HEK293 (cell line): ENCODE results near the gene EFNA2.

Experiments
- GLI4 ChIP-seq: fragments of 450-650 bp; formaldehyde crosslinking; IDR thresholded peaks from 2 replicates; pipeline ENCODE4 v1.5.1; 2016; ENCODE audit warnings: missing biosample characterization, missing genetic modification characterization
- KLF1 ChIP-seq: fragments of 450-650 bp; formaldehyde crosslinking; IDR thresholded peaks from 2 replicates; pipeline ENCODE4 v1.5.1; 2016; ENCODE audit warnings: missing biosample characterization, missing genetic modification characterization
- KLF16 ChIP-seq: fragments of 450-650 bp; formaldehyde crosslinking; IDR thresholded peaks from 2 replicates; pipeline ENCODE4 v1.5.1; 2017; ENCODE audit warnings: missing biosample characterization, missing genetic modification characterization
- MZF1 ChIP-seq: fragments of 450-650 bp; formaldehyde crosslinking; IDR thresholded peaks from 2 replicates; pipeline ENCODE4 v1.5.1; 2017; ENCODE audit warnings: missing biosample characterization, missing genetic modification characterization, borderline replicate concordance
- SCRT1 ChIP-seq: fragments of 450-650 bp; formaldehyde crosslinking; IDR thresholded peaks from 2 replicates; pipeline ENCODE4 v1.5.1; 2016; ENCODE audit warnings: missing biosample characterization, missing genetic modification characterization, borderline replicate concordance
- TRIM28 ChIP-seq: IDR thresholded peaks from 2 replicates; pipeline ENCODE4 v1.6.1; 2011; ENCODE audit warnings: low read length, control low read depth, borderline replicate concordance
- ZNF114 ChIP-seq: fragments of 450-650 bp; formaldehyde crosslinking; IDR thresholded peaks from 2 replicates; pipeline ENCODE4 v1.5.0; 2017; ENCODE audit warnings: missing biosample characterization, missing genetic modification characterization
- ZNF140 ChIP-seq: fragments of 450-650 bp; formaldehyde crosslinking; IDR thresholded peaks from 2 replicates; pipeline ENCODE4 v1.5.1; 2016; ENCODE audit warnings: missing biosample characterization, missing genetic modification characterization
- ZNF155 ChIP-seq: fragments of 450-650 bp; formaldehyde crosslinking; IDR thresholded peaks from 2 replicates; pipeline ENCODE4 v1.5.1; 2016; ENCODE audit warnings: missing biosample characterization, missing genetic modification characterization
- ZNF221 ChIP-seq: fragments of 450-650 bp; formaldehyde crosslinking; IDR thresholded peaks from 2 replicates; pipeline ENCODE4 v1.5.1; 2017; ENCODE audit warnings: missing biosample characterization, missing genetic modification characterization, borderline replicate concordance
- ZNF335 ChIP-seq: fragments of 450-650 bp; formaldehyde crosslinking; conservative IDR thresholded peaks from 2 replicates; pipeline ENCODE4 v1.5.1; 2016; ENCODE audit warnings: missing biosample characterization, missing genetic modification characterization
- ZNF341 ChIP-seq: fragments of 450-650 bp; formaldehyde crosslinking; IDR thresholded peaks from 2 replicates; pipeline ENCODE4; 2016; ENCODE audit warnings: low read depth, missing biosample characterization, missing genetic modification characterization
- ZNF423 ChIP-seq: fragments of 450-650 bp; formaldehyde crosslinking; IDR thresholded peaks from 2 replicates; pipeline ENCODE4 v1.5.1; 2016; ENCODE audit warnings: missing biosample characterization, missing genetic modification characterization
- ZNF530 ChIP-seq: fragments of 450-650 bp; formaldehyde crosslinking; IDR thresholded peaks from 2 replicates; pipeline ENCODE4 v1.5.1; 2016; ENCODE audit warnings: low read depth, missing biosample characterization, missing genetic modification characterization
- ZNF558 ChIP-seq: fragments of 450-650 bp; formaldehyde crosslinking; IDR thresholded peaks from 2 replicates; pipeline ENCODE4 v1.5.1; 2016; ENCODE audit warnings: missing biosample characterization, missing genetic modification characterization
- ZNF560 ChIP-seq: fragments of 450-650 bp; formaldehyde crosslinking; IDR thresholded peaks from 2 replicates; pipeline ENCODE4 v1.5.1; 2017; ENCODE audit warnings: missing biosample characterization, missing genetic modification characterization, borderline replicate concordance
- ZNF561 ChIP-seq: fragments of 450-650 bp; IDR thresholded peaks from 2 replicates; pipeline ENCODE4 v1.5.1; 2018; ENCODE audit warnings: missing biosample characterization, missing genetic modification characterization, borderline replicate concordance
- ZNF585B ChIP-seq: fragments of 450-650 bp; formaldehyde crosslinking; IDR thresholded peaks from 2 replicates; pipeline ENCODE4 v1.5.1; 2016; ENCODE audit warnings: missing biosample characterization, missing genetic modification characterization
- ZNF600 ChIP-seq: fragments of 450-650 bp; formaldehyde crosslinking; IDR thresholded peaks from 2 replicates; pipeline ENCODE4 v1.5.1; 2016; ENCODE audit warnings: missing biosample characterization, missing genetic modification characterization
- ZNF670 ChIP-seq: fragments of 450-650 bp; formaldehyde crosslinking; IDR thresholded peaks from 2 replicates; pipeline ENCODE4 v1.5.1; 2016; ENCODE audit warnings: missing biosample characterization, missing genetic modification characterization, low read depth
- ZNF701 ChIP-seq: fragments of 450-650 bp; formaldehyde crosslinking; IDR thresholded peaks from 2 replicates; pipeline ENCODE4 v1.5.1; 2016; ENCODE audit warnings: missing biosample characterization, missing genetic modification characterization
- ZNF768 ChIP-seq: fragments of 450-650 bp; formaldehyde crosslinking; IDR thresholded peaks from 2 replicates; pipeline ENCODE4 v1.5.1; 2018; ENCODE audit warnings: missing biosample characterization, mild to moderate bottlenecking, missing genetic modification characterization
- TF ChIP-seq, protein P1 (sequence below): fragments of 450-650 bp; formaldehyde crosslinking; IDR thresholded peaks from 2 replicates; pipeline ENCODE4 v1.5.1; 2016; ENCODE audit warnings: missing biosample characterization, missing genetic modification characterization
- TF ChIP-seq, protein P2 (sequence below): fragments of 450-650 bp; formaldehyde crosslinking; IDR thresholded peaks from 2 replicates; pipeline ENCODE4 v1.5.1; 2016; ENCODE audit warnings: missing biosample characterization, missing genetic modification characterization
- TF ChIP-seq, protein P3 (sequence below): fragments of 450-650 bp; formaldehyde crosslinking; IDR thresholded peaks from 2 replicates; pipeline ENCODE4 v1.5.1; 2016; ENCODE audit warnings: missing biosample characterization, missing genetic modification characterization
- TF ChIP-seq, protein P4 (sequence below): fragments of 450-650 bp; formaldehyde crosslinking; IDR thresholded peaks from 2 replicates; pipeline ENCODE4 v1.5.1; 2016; ENCODE audit warnings: missing biosample characterization, missing genetic modification characterization
- TF ChIP-seq, protein P5 (sequence below): fragments of 450-650 bp; formaldehyde crosslinking; IDR thresholded peaks from 2 replicates; pipeline ENCODE4 v1.5.0; 2017; ENCODE audit warnings: missing biosample characterization, missing genetic modification characterization, borderline replicate concordance
- TF ChIP-seq, protein P6 (sequence below): fragments of 450-650 bp; formaldehyde crosslinking; IDR thresholded peaks from 2 replicates; pipeline ENCODE4 v1.5.1; 2017; ENCODE audit warnings: missing biosample characterization, mild to moderate bottlenecking, missing genetic modification characterization, moderate library complexity

EFNA2 gene

DNA sequence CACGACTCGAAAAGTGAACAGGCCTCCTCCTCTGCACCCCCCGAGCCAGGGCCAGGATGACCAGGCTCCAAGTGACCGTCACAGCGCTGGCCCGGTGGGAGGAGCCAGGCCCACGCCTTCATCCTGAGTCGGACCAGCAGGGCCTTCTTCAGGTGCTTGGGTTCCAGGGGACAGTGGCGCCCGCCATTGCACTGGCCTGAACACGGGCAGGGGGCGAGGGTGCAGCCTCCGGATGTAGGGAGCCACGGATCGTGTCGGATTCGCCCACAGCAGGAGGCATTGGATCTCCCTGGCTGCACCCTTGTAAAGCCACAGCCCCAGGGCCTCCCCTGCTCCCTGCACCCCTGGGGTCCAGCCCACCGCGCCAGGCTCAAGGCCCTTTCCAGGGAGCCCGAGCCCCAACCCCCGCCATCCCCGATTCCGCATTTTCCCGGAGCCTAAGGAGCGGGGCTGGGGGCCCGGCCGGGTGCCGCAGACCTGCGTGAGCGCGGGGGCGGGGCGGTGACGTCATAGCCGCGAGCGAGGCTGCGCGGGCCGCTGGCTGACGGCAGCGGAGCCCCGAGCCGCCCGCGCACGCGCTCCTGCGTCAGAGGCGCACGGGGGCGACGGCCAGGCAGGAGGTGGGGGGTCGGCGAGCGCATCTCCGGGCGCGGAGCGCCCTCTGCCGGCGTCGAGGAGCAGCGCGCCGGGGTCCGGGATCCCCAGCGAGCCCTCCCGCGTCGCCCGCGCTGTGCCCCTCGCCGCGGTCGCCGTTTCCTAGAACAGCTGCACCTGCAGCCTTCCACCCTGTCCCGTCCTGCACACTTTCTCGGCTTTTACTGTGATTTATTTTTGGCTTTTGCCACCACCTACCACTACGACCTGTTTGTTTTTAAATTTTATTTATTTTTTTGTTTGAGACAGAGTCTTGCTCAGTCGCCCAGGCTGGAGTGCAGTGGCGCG lies 45.6 kb upstream of the EFNA2 start (continued):
- TF ChIP-seq, protein P1, sequence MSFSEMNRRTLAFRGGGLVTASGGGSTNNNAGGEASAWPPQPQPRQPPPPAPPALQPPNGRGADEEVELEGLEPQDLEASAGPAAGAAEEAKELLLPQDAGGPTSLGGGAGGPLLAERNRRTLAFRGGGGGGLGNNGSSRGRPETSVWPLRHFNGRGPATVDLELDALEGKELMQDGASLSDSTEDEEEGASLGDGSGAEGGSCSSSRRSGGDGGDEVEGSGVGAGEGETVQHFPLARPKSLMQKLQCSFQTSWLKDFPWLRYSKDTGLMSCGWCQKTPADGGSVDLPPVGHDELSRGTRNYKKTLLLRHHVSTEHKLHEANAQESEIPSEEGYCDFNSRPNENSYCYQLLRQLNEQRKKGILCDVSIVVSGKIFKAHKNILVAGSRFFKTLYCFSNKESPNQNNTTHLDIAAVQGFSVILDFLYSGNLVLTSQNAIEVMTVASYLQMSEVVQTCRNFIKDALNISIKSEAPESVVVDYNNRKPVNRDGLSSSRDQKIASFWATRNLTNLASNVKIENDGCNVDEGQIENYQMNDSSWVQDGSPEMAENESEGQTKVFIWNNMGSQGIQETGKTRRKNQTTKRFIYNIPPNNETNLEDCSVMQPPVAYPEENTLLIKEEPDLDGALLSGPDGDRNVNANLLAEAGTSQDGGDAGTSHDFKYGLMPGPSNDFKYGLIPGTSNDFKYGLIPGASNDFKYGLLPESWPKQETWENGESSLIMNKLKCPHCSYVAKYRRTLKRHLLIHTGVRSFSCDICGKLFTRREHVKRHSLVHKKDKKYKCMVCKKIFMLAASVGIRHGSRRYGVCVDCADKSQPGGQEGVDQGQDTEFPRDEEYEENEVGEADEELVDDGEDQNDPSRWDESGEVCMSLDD: peak; percentile 93
- TF ChIP-seq ZNF423 (peak; percentile 69), ZNF768 (tag by site-specific recombination) (no peak), ZNF558 (tag by site-specific recombination) (no peak), ZNF561 (peak; percentile 85; the same call in 1 of the 2 replicates), TRIM28 (no peak), ZNF140 (tag by site-specific recombination) (no peak), ZNF114 (tag by site-specific recombination) (no peak), ZNF530 (tag by site-specific recombination) (no peak), KLF1 (0 out of 2 replicates have a peak, but pooled peaks have one; percentile 26), SCRT1 (tag by site-specific recombination) (no peak), ZNF341 (tag by site-specific recombination) (peak; percentile 93), MZF1 (tag by site-specific recombination) (no peak), KLF16 (no peak), ZNF670 (no peak), ZNF560 (tag by site-specific recombination) (no peak), ZNF155 (tag by site-specific recombination) (no peak), GLI4 (tag by site-specific recombination) (no peak), ZNF335 (tag by site-specific recombination) (peak; percentile 75), ZNF585B (tag by site-specific recombination) (no peak), ZNF221 (no peak), ZNF600 (tag by site-specific recombination) (peak; percentile 79), ZNF701 (no peak)
- TF ChIP-seq, protein P2, sequence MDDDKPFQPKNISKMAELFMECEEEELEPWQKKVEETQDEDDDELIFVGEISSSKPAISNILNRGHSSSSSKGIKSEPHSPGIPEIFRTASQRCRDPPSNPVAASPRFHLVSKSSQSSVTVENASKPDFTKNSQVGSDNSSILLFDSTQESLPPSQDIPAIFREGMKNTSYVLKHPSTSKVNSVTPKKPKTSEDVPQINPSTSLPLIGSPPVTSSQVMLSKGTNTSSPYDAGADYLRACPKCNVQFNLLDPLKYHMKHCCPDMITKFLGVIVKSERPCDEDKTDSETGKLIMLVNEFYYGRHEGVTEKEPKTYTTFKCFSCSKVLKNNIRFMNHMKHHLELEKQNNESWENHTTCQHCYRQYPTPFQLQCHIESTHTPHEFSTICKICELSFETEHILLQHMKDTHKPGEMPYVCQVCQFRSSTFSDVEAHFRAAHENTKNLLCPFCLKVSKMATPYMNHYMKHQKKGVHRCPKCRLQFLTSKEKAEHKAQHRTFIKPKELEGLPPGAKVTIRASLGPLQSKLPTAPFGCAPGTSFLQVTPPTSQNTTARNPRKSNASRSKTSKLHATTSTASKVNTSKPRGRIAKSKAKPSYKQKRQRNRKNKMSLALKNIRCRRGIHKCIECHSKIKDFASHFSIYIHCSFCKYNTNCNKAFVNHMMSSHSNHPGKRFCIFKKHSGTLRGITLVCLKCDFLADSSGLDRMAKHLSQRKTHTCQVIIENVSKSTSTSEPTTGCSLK (tag by site-specific recombination): no peak
- TF ChIP-seq, protein P3, sequence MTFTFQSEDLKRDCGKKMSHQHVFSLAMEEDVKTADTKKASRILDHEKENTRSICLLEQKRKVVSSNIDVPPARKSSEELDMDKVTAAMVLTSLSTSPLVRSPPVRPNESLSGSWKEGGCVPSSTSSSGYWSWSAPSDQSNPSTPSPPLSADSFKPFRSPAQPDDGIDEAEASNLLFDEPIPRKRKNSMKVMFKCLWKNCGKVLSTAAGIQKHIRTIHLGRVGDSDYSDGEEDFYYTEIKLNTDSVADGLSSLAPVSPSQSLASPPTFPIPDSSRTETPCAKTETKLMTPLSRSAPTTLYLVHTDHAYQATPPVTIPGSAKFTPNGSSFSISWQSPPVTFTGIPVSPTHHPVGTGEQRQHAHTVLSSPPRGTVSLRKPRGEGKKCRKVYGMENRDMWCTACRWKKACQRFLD (tag by site-specific recombination): no peak
- TF ChIP-seq, protein P4, sequence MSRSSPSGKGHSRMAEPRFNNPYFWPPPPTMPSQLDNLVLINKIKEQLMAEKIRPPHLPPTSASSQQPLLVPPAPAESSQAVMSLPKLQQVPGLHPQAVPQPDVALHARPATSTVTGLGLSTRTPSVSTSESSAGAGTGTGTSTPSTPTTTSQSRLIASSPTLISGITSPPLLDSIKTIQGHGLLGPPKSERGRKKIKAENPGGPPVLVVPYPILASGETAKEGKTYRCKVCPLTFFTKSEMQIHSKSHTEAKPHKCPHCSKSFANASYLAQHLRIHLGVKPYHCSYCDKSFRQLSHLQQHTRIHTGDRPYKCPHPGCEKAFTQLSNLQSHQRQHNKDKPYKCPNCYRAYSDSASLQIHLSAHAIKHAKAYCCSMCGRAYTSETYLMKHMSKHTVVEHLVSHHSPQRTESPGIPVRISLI (tag by site-specific recombination): no peak
- TF ChIP-seq, protein P5, sequence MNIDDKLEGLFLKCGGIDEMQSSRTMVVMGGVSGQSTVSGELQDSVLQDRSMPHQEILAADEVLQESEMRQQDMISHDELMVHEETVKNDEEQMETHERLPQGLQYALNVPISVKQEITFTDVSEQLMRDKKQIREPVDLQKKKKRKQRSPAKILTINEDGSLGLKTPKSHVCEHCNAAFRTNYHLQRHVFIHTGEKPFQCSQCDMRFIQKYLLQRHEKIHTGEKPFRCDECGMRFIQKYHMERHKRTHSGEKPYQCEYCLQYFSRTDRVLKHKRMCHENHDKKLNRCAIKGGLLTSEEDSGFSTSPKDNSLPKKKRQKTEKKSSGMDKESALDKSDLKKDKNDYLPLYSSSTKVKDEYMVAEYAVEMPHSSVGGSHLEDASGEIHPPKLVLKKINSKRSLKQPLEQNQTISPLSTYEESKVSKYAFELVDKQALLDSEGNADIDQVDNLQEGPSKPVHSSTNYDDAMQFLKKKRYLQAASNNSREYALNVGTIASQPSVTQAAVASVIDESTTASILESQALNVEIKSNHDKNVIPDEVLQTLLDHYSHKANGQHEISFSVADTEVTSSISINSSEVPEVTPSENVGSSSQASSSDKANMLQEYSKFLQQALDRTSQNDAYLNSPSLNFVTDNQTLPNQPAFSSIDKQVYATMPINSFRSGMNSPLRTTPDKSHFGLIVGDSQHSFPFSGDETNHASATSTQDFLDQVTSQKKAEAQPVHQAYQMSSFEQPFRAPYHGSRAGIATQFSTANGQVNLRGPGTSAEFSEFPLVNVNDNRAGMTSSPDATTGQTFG (tag by site-specific recombination): no peak
- TF ChIP-seq, protein P6, sequence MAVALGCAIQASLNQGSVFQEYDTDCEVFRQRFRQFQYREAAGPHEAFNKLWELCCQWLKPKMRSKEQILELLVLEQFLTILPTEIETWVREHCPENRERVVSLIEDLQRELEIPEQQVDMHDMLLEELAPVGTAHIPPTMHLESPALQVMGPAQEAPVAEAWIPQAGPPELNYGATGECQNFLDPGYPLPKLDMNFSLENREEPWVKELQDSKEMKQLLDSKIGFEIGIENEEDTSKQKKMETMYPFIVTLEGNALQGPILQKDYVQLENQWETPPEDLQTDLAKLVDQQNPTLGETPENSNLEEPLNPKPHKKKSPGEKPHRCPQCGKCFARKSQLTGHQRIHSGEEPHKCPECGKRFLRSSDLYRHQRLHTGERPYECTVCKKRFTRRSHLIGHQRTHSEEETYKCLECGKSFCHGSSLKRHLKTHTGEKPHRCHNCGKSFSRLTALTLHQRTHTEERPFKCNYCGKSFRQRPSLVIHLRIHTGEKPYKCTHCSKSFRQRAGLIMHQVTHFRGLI (tag by site-specific recombination): no peak
